ENCODE data around the gene KLHL34.

DNA sequence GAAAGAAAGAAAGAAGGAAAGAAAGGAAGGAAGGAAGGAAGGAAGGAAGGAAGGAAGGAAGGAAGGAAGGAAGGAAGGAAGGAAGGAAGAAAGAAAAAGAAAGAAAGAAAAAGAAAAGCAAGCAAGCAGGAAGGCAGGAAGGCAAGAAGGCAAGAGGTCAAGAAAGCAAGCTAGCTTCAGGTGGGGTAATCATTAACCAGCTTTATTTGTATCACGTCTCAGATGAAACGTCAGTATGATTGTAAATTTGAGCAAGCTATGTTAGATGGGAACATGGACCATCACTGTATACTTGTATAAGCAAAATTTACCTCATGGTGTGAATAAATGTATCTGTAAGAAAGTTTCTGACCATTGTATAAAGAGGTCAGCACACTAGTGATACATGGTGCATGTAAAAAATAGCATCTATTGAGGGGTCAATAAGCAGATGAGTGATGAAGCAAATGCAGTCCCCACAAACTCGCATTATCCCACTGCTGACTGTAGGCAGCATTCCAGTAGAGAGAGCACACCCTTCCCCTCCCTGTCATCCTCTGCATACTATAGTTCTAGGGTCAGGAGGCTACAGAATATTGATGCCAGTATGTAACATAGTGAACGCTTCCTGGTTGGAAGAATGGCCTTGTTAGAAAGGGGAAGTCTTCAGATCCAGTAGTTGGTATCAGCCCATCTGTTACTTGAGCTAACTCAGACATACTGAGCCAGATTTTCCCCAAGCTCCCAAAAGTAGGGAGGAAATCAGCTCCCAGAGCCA lies 16.5 kb upstream of the KLHL34 start:
- TF ChIP-seq SUZ12 (IDR thresholded peaks at IDR 0.05; ENCODE audit: extremely low read depth, insufficient read depth, insufficient read length) (no peak), ZNF274 (IDR thresholded peaks at IDR 0.05; ENCODE audit: low read depth, low read length) (no peak)
